Natural killer cell (primary cell): ENCODE results near the gene ELMO1. TPM values are rescaled to one million over a fixed set of nuclear protein-coding genes. Genes with fewer than 3 reads are reported as not detected.

ENCODE experiments used
- ATAC-seq, 3 donors: fragments of 150-1000 bp in 2 of 3; fragments of 200-7000 bp in 1 of 3; cut with Tn5 transposase; 1 replicate in 1 of 3; 2 replicates in 2 of 3; pipeline ENCODE4 v1.10.0; 2021; ENCODE audit warnings: mild to moderate bottlenecking in 2 of 3, moderate library complexity in 2 of 3
- DNase-seq, 2 donors: peaks; one replicate each; pipeline versions ENCODE4 v3.0.0 to v3.0.0-alpha.2; 2013 to 2021; ENCODE audit warnings: mixed read lengths in 1 of 2
- H3K27ac ChIP-seq: one replicate; pipeline ENCODE4 v1.5.1; 2013; ENCODE audit warnings: mild to moderate bottlenecking, low read length
- H3K27me3 ChIP-seq: one replicate; pipeline ENCODE4 v1.6.1; 2013; ENCODE audit warnings: low read length; ENCODE audit not compliant: control insufficient read depth, insufficient read depth
- H3K36me3 ChIP-seq: one replicate; pipeline ENCODE4 v1.6.1; 2013; ENCODE audit warnings: low read length; ENCODE audit not compliant: control insufficient read depth, insufficient read depth
- H3K4me1 ChIP-seq: one replicate; pipeline ENCODE4 v1.6.1; 2013; ENCODE audit warnings: low read length; ENCODE audit not compliant: control insufficient read depth, insufficient read depth
- H3K4me3 ChIP-seq: one replicate; pipeline ENCODE4 v1.5.1; 2013; ENCODE audit warnings: low read length
- H3K9me3 ChIP-seq: one replicate; pipeline ENCODE4 v1.6.1; 2013; ENCODE audit warnings: low read length; ENCODE audit not compliant: control insufficient read depth, insufficient read depth
- H3K27ac Mint-ChIP-seq, 2 donors: one replicate each; pipeline ENCODE4 v1.8.0; 2022; ENCODE audit warnings: mild to moderate bottlenecking in 2 of 2, mixed read lengths in 2 of 2, moderate library complexity in 1 of 2
- H3K27me3 Mint-ChIP-seq, 2 donors: one replicate each; pipeline ENCODE4 v1.8.0; 2022; ENCODE audit warnings: low read depth in 2 of 2, mixed read lengths in 2 of 2
- H3K36me3 Mint-ChIP-seq: one replicate; pipeline ENCODE4 v1.8.0; 2022; ENCODE audit warnings: mixed read lengths
- H3K4me1 Mint-ChIP-seq, 2 donors: one replicate each; pipeline ENCODE4 v1.8.0; 2022; ENCODE audit warnings: mixed read lengths in 2 of 2
- H3K4me3 Mint-ChIP-seq: one replicate; pipeline ENCODE4 v1.8.0; 2022; ENCODE audit warnings: mild to moderate bottlenecking, moderate library complexity, mixed read lengths
- H3K9me3 Mint-ChIP-seq, 2 donors: one replicate each; pipeline ENCODE4 v1.8.0; 2022; ENCODE audit warnings: mixed read lengths in 2 of 2
- CTCF ChIP-seq: fragments of 200-600 bp; IDR thresholded peaks from one replicate; pipeline ENCODE4 v1.8.0; 2022; ENCODE audit warnings: antibody characterized with exemption
- WGBS: methylation state at CpG from one replicate; pipeline ENCODE4 v1.1.7; 2013; ENCODE audit warnings: missing lambda C conversion rate; ENCODE audit not compliant: insufficient coverage; 5-methylcytosine and 5-hydroxymethylcytosine counted together
- intact Hi-C: fragments of 100-400 bp; cut with micrococcal nuclease; formaldehyde crosslinking; loops from one replicate; pipeline ENCODE4 v1.14.2; 2022
- total RNA-seq, 4 donors: library from RNA; stranded (reverse); fragments of 120-200 nt in 1 of 4; gene quantifications; one replicate each; pipeline versions ENCODE4 v1.2.3 to v1.2.4, GENCODE V29; 2013 to 2022

Gene ELMO1
- total RNA-seq, 3 donors from 2014 or later (not counting 1 experiment from before 2014, with no cell fraction given), result 127 to 147 (median 130) TPM

- Mint-ChIP-seq H3K27ac (peak overlapping the region; percentile 35 to 80), H3K27me3 (no peaks in the 10 kb centered on the region), H3K36me3 (peaks cover 20% of the 10 kb centered on the region), H3K9me3 (peaks cover 0 to 3% of the 10 kb centered on the region in 2 donors), H3K4me1 (peaks cover 90 to 92% of the 10 kb centered on the region in 2 donors), H3K4me3 (peak overlapping the region; percentile 11)
- H3K27ac ChIP-seq, result no peak overlapping the region
- no CpG with 5 or more reads among the region's 1 CpG for WGBS
- peaks cover 20% of the 10 kb centered on the region for H3K36me3 ChIP-seq
- no peak overlapping the region for H3K4me3 ChIP-seq
- H3K27me3 ChIP-seq, result no peaks in the 10 kb centered on the region
- ATAC-seq, result no peak
- TF ChIP-seq CTCF, result no peak
- no peaks in the 10 kb centered on the region for H3K9me3 ChIP-seq
- no peak for DNase-seq
- intact Hi-C loops, result no loop called here
- peaks cover 39% of the 10 kb centered on the region for H3K4me1 ChIP-seq
Observed at GRCh38 chr7:36871355-36871738, 577.3 kb downstream of the ELMO1 start.

GRCh38 chr7:36870625-36871354, 577.9 kb downstream of the ELMO1 start:
- Histone ChIP-seq H3K9me3 (no peaks in the 10 kb centered on the region), H3K4me3 (no peak overlapping the region), H3K27me3 (no peaks in the 10 kb centered on the region), H3K36me3 (peaks cover 20% of the 10 kb centered on the region), H3K4me1 (peaks cover 44% of the 10 kb centered on the region), H3K27ac (no peak overlapping the region)
- H3K27me3 Mint-ChIP-seq, result no peaks in the 10 kb centered on the region
- H3K36me3 Mint-ChIP-seq, result peaks cover 20% of the 10 kb centered on the region
- ATAC-seq (no peak), DNase-seq (no peak)
- no peak for TF ChIP-seq CTCF
- peaks cover 0 to 3% of the 10 kb centered on the region in 2 donors for H3K9me3 Mint-ChIP-seq
- H3K27ac Mint-ChIP-seq, result peak overlapping the region; percentile 35 to 80
- 91% methylated on average over 1 of the region's 1 CpG for WGBS
- H3K4me1 Mint-ChIP-seq, result peaks cover 92 to 98% of the 10 kb centered on the region in 2 donors
- intact Hi-C loops, result no loop called here
- peak overlapping the region; percentile 41 for H3K4me3 Mint-ChIP-seq

GRCh38 chr7:36868727-36869411, 579.8 kb downstream of the ELMO1 start:
- H3K27ac Mint-ChIP-seq, result peak overlapping the region; percentile 39 to 97
- peaks cover 17% of the 10 kb centered on the region for H3K36me3 ChIP-seq
- DNase-seq (no peak), ATAC-seq (no peak)
- intact Hi-C loops, result loop anchor here (10.0 kb wide), 3 partner anchors 354 to 1436 kb away; no protein-coding TSS in a partner anchor
- no peaks in the 10 kb centered on the region for H3K27me3 ChIP-seq
- no peaks in the 10 kb centered on the region for H3K9me3 ChIP-seq
- peaks cover 54% of the 10 kb centered on the region for H3K4me1 ChIP-seq
- no peak overlapping the region for H3K4me3 ChIP-seq
- peaks cover 0 to 3% of the 10 kb centered on the region in 2 donors for H3K9me3 Mint-ChIP-seq
- peaks cover 20% of the 10 kb centered on the region for H3K36me3 Mint-ChIP-seq
- H3K27me3 Mint-ChIP-seq, result no peaks in the 10 kb centered on the region
- H3K4me1 Mint-ChIP-seq, result peaks cover 96 to 99% of the 10 kb centered on the region in 2 donors
- 98% methylated on average over 7 of the region's 7 CpGs for WGBS
- no peak for TF ChIP-seq CTCF
- no peak overlapping the region for H3K27ac ChIP-seq
- peak overlapping the region; percentile 55 for H3K4me3 Mint-ChIP-seq
